H9 (cell line): ENCODE data around the gene PTAR1. TPM values are rescaled to one million over a fixed set of nuclear protein-coding genes. Genes with fewer than 3 reads are reported as not detected.
A peak's percentile ranks its signal among the peaks of the same experiment; 100 is the strongest.

ENCODE experiments used
- DNase-seq: peaks from one replicate; pipeline ENCODE4 v3.0.0-alpha.2; 2017
- H2AFZ ChIP-seq: one replicate; pipeline ENCODE4 v1.6.1; 2013; ENCODE audit warnings: mild to moderate bottlenecking, low read length, control low read depth, moderate library complexity
- H2AK5ac ChIP-seq: 2 replicates; pipeline ENCODE4 v1.6.1; 2013; ENCODE audit warnings: low read length, control low read depth, mixed read lengths; ENCODE audit not compliant: insufficient read length
- H2BK120ac ChIP-seq: one replicate; pipeline ENCODE4 v1.6.1; 2013; ENCODE audit warnings: low read depth, mild to moderate bottlenecking, low read length, control low read depth, inconsistent platforms; ENCODE audit not compliant: poor library complexity, severe bottlenecking
- H2BK12ac ChIP-seq: 2 replicates; pipeline ENCODE4 v1.6.1; 2013; ENCODE audit warnings: low read length, control low read depth, mixed read lengths, low read depth; ENCODE audit not compliant: insufficient read length
- H2BK15ac ChIP-seq: 2 replicates; pipeline ENCODE4 v1.6.1; 2013; ENCODE audit warnings: low read depth, low read length, control low read depth
- H2BK20ac ChIP-seq: one replicate; pipeline ENCODE4 v1.6.1; 2013; ENCODE audit warnings: low read depth, mild to moderate bottlenecking, low read length, control low read depth, inconsistent platforms; ENCODE audit not compliant: poor library complexity, severe bottlenecking
- H2BK5ac ChIP-seq: 2 replicates; pipeline ENCODE4 v1.6.1; 2013; ENCODE audit warnings: low read length, control low read depth, mixed read lengths; ENCODE audit not compliant: insufficient read length
- H3K14ac ChIP-seq: 2 replicates; pipeline ENCODE4 v1.6.1; 2013; ENCODE audit warnings: low read length, control low read depth; ENCODE audit not compliant: insufficient read depth
- H3K18ac ChIP-seq: 2 replicates; pipeline ENCODE4 v1.6.1; 2013; ENCODE audit warnings: low read depth, mild to moderate bottlenecking, mixed read lengths, low read length, control low read depth; ENCODE audit not compliant: insufficient read length
- H3K23ac ChIP-seq: 2 replicates; pipeline ENCODE4 v1.6.1; 2013; ENCODE audit warnings: low read length, control low read depth, mixed read lengths, low read depth; ENCODE audit not compliant: insufficient read length
- H3K23me2 ChIP-seq: 2 replicates; pipeline ENCODE4 v1.6.1; 2013; ENCODE audit warnings: low read depth, mild to moderate bottlenecking, mixed read lengths, low read length, control low read depth; ENCODE audit not compliant: insufficient read length, poor library complexity, severe bottlenecking
- H3K27ac ChIP-seq: 2 replicates; pipeline ENCODE4 v1.5.1; 2013; ENCODE audit warnings: low read length, control low read depth, mixed read lengths, low read depth; ENCODE audit not compliant: insufficient read length
- H3K27me3 ChIP-seq: 2 replicates; pipeline ENCODE4 v1.6.1; 2013; ENCODE audit warnings: low read length, control low read depth, inconsistent platforms; ENCODE audit not compliant: insufficient read depth
- H3K4ac ChIP-seq: 2 replicates; pipeline ENCODE4 v1.6.1; 2013; ENCODE audit warnings: low read depth, mild to moderate bottlenecking, control low read depth, inconsistent platforms, low read length, moderate library complexity
- H3K4me1 ChIP-seq: 2 replicates; pipeline ENCODE4 v1.6.1; 2013; ENCODE audit warnings: low read length, control low read depth, inconsistent platforms; ENCODE audit not compliant: insufficient read depth
- H3K4me2 ChIP-seq: 2 replicates; pipeline ENCODE4 v1.6.1; 2013; ENCODE audit warnings: low read length, control low read depth, mixed read lengths; ENCODE audit not compliant: insufficient read length, insufficient read depth
- H3K56ac ChIP-seq: 2 replicates; pipeline ENCODE4 v1.6.1; 2013; ENCODE audit warnings: low read depth, mild to moderate bottlenecking, mixed read lengths, low read length, control low read depth; ENCODE audit not compliant: insufficient read length
- H3K79me1 ChIP-seq: 2 replicates; pipeline ENCODE4 v1.6.1; 2013; ENCODE audit warnings: low read depth, mild to moderate bottlenecking, moderate library complexity, low read length, control low read depth, inconsistent platforms; ENCODE audit not compliant: insufficient read depth, poor library complexity, severe bottlenecking
- H3K79me2 ChIP-seq: 2 replicates; pipeline ENCODE4 v1.6.1; 2013; ENCODE audit warnings: low read length, control low read depth, inconsistent platforms; ENCODE audit not compliant: insufficient read depth
- H3K9ac ChIP-seq: 2 replicates; pipeline ENCODE4 v1.6.1; 2013; ENCODE audit warnings: low read length, control low read depth, mixed read lengths; ENCODE audit not compliant: insufficient read length; ENCODE audit errors: extremely low read depth
- H3K9me3 ChIP-seq: one replicate; pipeline ENCODE4 v1.6.1; 2013; ENCODE audit warnings: low read depth, low read length, inconsistent platforms; ENCODE audit not compliant: control insufficient read depth
- H3T11ph ChIP-seq: one replicate; pipeline ENCODE4 v1.6.1; 2013; ENCODE audit warnings: mild to moderate bottlenecking, low read length, control low read depth, inconsistent platforms
- H4K20me1 ChIP-seq: one replicate; pipeline ENCODE4 v1.6.1; 2013; ENCODE audit not compliant: control insufficient read depth, insufficient read length, insufficient read depth
- H4K5ac ChIP-seq: 2 replicates; pipeline ENCODE4 v1.6.1; 2013; ENCODE audit warnings: low read depth, mild to moderate bottlenecking, mixed read lengths, low read length, control low read depth; ENCODE audit not compliant: insufficient read length
- H4K8ac ChIP-seq: replicated peaks from 2 replicates; pipeline ENCODE4 v1.6.1; 2013; ENCODE audit warnings: low read length, control low read depth, mixed read lengths, low read depth; ENCODE audit not compliant: insufficient read length
- H4K91ac ChIP-seq: 2 replicates; pipeline ENCODE4 v1.6.1; 2013; ENCODE audit warnings: low read depth, mild to moderate bottlenecking, moderate library complexity, mixed read lengths, low read length, control low read depth; ENCODE audit not compliant: insufficient read length
- H3K27ac Mint-ChIP-seq, 3 experiments: 2 replicates in 2 of 3; 3 replicates in 1 of 3; pipeline ENCODE4 v1.8.0; 2020 to 2021; ENCODE audit warnings: mixed read lengths in 3 of 3, mild to moderate bottlenecking in 1 of 3, moderate library complexity in 1 of 3
- H3K27me3 Mint-ChIP-seq: 2 replicates; pipeline ENCODE4 v1.8.0; 2021; ENCODE audit warnings: low read depth, mild to moderate bottlenecking, moderate library complexity, mixed read lengths
- H3K36me3 Mint-ChIP-seq, 3 experiments: 2 replicates in 2 of 3; 3 replicates in 1 of 3; pipeline ENCODE4 v1.8.0; 2020 to 2021; ENCODE audit warnings: low read depth in 3 of 3, mixed read lengths in 3 of 3; ENCODE audit not compliant: insufficient read depth in 1 of 3
- H3K4me1 Mint-ChIP-seq, 2 experiments: 2 replicates each; pipeline ENCODE4 v1.8.0; 2020; ENCODE audit warnings: mixed read lengths in 2 of 2
- H3K4me3 Mint-ChIP-seq, 2 experiments: 2 replicates in 1 of 2; 3 replicates in 1 of 2; pipeline ENCODE4 v1.8.0; 2020 to 2021; ENCODE audit warnings: mild to moderate bottlenecking in 2 of 2, mixed read lengths in 2 of 2, moderate library complexity in 1 of 2
- H3K9me3 Mint-ChIP-seq, 2 experiments: 2 replicates in 1 of 2; 3 replicates in 1 of 2; pipeline ENCODE4 v1.8.0; 2020; ENCODE audit warnings: mild to moderate bottlenecking in 2 of 2, mixed read lengths in 2 of 2, moderate library complexity in 1 of 2
- CTCF ChIP-seq: fragments of 200-600 bp; sonication (generic); conservative IDR thresholded peaks from 3 replicates; pipeline ENCODE4 v1.8.0; 2021; ENCODE audit warnings: antibody characterized with exemption, mild to moderate bottlenecking
- WGBS: extraction: QIAGEN DNeasy Blood & Tissue Kit; methylation state at CpG from one replicate; pipeline ENCODE4 v1.1.7; 2013; ENCODE audit warnings: missing lambda C conversion rate, low lambda C conversion rate, mixed read lengths; ENCODE audit not compliant: insufficient read length; ENCODE audit errors: extremely low coverage; 5-methylcytosine and 5-hydroxymethylcytosine counted together
- total RNA-seq: library from RNA; stranded (reverse); gene quantifications from 2 replicates; pipeline ENCODE4 v1.2.1, GENCODE V29; 2021

PTAR1 gene
- total RNA-seq, 1 experiment from 2014 or later, result 117 TPM

GRCh38 chr9:69674112-69674685 lies 85.6 kb downstream of the PTAR1 start:
- H3K4me3 Mint-ChIP-seq, result no peak overlapping the region
- H3K4ac ChIP-seq, result no peak overlapping the region

More at GRCh38 chr9:69674112-69674685, 85.6 kb downstream of the PTAR1 start:
- H3K27me3 Mint-ChIP-seq, result peaks cover 1% of the 10 kb centered on the region
- peaks cover 17% of the 10 kb centered on the region in 2 experiments for H3K4me1 Mint-ChIP-seq
- H3K4me2 ChIP-seq, result no peak overlapping the region
- H3K27ac ChIP-seq, result no peak overlapping the region
- H2BK120ac ChIP-seq, result no peak overlapping the region
- H4K8ac ChIP-seq, result no peak overlapping the region
- H2AK5ac ChIP-seq, result no peak overlapping the region
- no peak overlapping the region for H2BK20ac ChIP-seq
- TF ChIP-seq CTCF, result peak; percentile 60
- no CpG with 5 or more reads among the region's 11 CpGs for WGBS
- no peaks in the 10 kb centered on the region for H3K9me3 Mint-ChIP-seq
- H3T11ph ChIP-seq, result no peak overlapping the region
- H3K9me3 ChIP-seq, result no peaks in the 10 kb centered on the region
- no peak overlapping the region for H3K18ac ChIP-seq
- no peaks in the 10 kb centered on the region; a peak in 1 of 7 replicates for H3K36me3 Mint-ChIP-seq
- H4K91ac ChIP-seq, result no peak overlapping the region
- DNase-seq, result peak; percentile 53
- H3K79me1 ChIP-seq, result no peaks in the 10 kb centered on the region
- H3K23ac ChIP-seq, result no peak overlapping the region
- H4K20me1 ChIP-seq, result no peaks in the 10 kb centered on the region
- no peak overlapping the region for H2BK12ac ChIP-seq
- no peak overlapping the region for H2BK5ac ChIP-seq
- no peak overlapping the region for H2BK15ac ChIP-seq
- no peaks in the 10 kb centered on the region for H3K4me1 ChIP-seq
- peak overlapping the region in 1 of 3 experiments; percentile 10; a peak in 1 of 7 replicates for H3K27ac Mint-ChIP-seq
- H3K23me2 ChIP-seq, result peaks cover 7% of the 10 kb centered on the region
- H3K79me2 ChIP-seq, result no peaks in the 10 kb centered on the region
- H3K14ac ChIP-seq, result no peak overlapping the region
- H3K27me3 ChIP-seq, result peaks cover 12% of the 10 kb centered on the region; the same call in 1 of the 2 replicates
- no peak overlapping the region for H3K9ac ChIP-seq
- H4K5ac ChIP-seq, result no peak overlapping the region
- no peak overlapping the region for H3K56ac ChIP-seq
- H2AFZ ChIP-seq, result peak overlapping the region; percentile 83
